GM18951 (cell line): ENCODE results near the gene LRBA.
A peak's percentile ranks its signal among the peaks of the same experiment; 100 is the strongest.
"Not testable (repeated sequence)": the region's sequence is repeated elsewhere in the genome, so short reads cannot be mapped to it uniquely, and the experiment has no call there.

Experiments used
- POLR2A ChIP-seq: IDR thresholded peaks from 4 replicates; pipeline ENCODE4 v1.6.1; 2011; ENCODE audit warnings: mild to moderate bottlenecking; ENCODE audit not compliant: insufficient read length, insufficient read depth; ENCODE audit errors: extremely low read depth
- in situ Hi-C: fragments of 300-500 bp; cut with MboI; formaldehyde crosslinking; loops from one replicate; pipeline ENCODE4 v1.12.0; 2022; ENCODE audit warnings: low sequenced_read_pairs, mixed read lengths, inconsistent platforms; ENCODE audit not compliant: unreplicated experiment

LRBA gene

GRCh38 chr4:151031831-151032605, 16.9 kb upstream of the LRBA start:
- in situ Hi-C loops, result no loop called here
- no peak for TF ChIP-seq POLR2A

- TF ChIP-seq POLR2A, result no peak
- in situ Hi-C loops, result no loop called here
Observed at GRCh38 chr4:151029537-151029936, 14.5 kb upstream of the LRBA start.

- in situ Hi-C loops, result not testable (repeated sequence)
Observed at GRCh38 chr4:151029006-151029405, 13.9 kb upstream of the LRBA start.

GRCh38 chr4:151025759-151026158, 10.7 kb upstream of the LRBA start:
- in situ Hi-C loops, result no loop called here
- no peak for TF ChIP-seq POLR2A

- in situ Hi-C loops, result no loop called here
- TF ChIP-seq POLR2A, result no peak
Observed at GRCh38 chr4:151022586-151022985, 7.5 kb upstream of the LRBA start.

- in situ Hi-C loops, result no loop called here
- no peak for TF ChIP-seq POLR2A
Observed at GRCh38 chr4:151021637-151022334, 6.7 kb upstream of the LRBA start.

GRCh38 chr4:151015459-151016347, 619 bp upstream of the LRBA start:
- peak; percentile 97 for TF ChIP-seq POLR2A
- in situ Hi-C loops, result no loop called here

- in situ Hi-C loops, result no loop called here
- no peak for TF ChIP-seq POLR2A
Observed at GRCh38 chr4:151013944-151014343, 1.1 kb downstream of the LRBA start.

- in situ Hi-C loops, result no loop called here
- no peak for TF ChIP-seq POLR2A
Observed at GRCh38 chr4:151013491-151013890, 1.6 kb downstream of the LRBA start.

GRCh38 chr4:151012820-151013219, 2.3 kb downstream of the LRBA start:
- no peak for TF ChIP-seq POLR2A

GRCh38 chr4:151012376-151012775, 2.7 kb downstream of the LRBA start:
- in situ Hi-C loops, result no loop called here
- no peak for TF ChIP-seq POLR2A

More at GRCh38 chr4:151012820-151013219, 2.3 kb downstream of the LRBA start:
- in situ Hi-C loops, result no loop called here

GRCh38 chr4:151004222-151004621, 10.9 kb downstream of the LRBA start:
- in situ Hi-C loops, result no loop called here

GRCh38 chr4:151000747-151001429, 14.2 kb downstream of the LRBA start:
- TF ChIP-seq POLR2A, result no peak
- in situ Hi-C loops, result no loop called here

More at GRCh38 chr4:151004222-151004621, 10.9 kb downstream of the LRBA start:
- TF ChIP-seq POLR2A, result no peak
